ENCODE data around the gene TSNAXIP1.

DNA sequence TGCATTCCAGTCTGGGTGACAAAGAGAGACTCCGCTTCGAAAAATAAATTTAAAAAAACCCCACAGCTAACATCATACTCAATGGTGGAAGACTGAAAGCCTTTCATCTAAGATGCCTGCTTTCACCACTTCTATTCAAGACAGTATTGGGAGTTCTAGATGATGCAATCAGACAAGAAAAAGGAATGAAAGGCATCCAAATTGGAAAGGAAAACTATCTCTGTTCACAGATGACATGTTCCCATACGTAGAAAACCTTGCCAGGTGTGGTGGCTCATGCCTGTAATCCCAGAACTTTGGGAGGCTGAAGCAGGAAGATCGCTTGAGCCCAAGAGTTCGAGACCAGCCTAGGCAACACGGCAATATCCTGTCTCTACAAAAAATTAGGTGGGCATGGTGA is 31.4 kb upstream of the TSNAXIP1 start:
- TF ChIP-seq, protein P1, sequence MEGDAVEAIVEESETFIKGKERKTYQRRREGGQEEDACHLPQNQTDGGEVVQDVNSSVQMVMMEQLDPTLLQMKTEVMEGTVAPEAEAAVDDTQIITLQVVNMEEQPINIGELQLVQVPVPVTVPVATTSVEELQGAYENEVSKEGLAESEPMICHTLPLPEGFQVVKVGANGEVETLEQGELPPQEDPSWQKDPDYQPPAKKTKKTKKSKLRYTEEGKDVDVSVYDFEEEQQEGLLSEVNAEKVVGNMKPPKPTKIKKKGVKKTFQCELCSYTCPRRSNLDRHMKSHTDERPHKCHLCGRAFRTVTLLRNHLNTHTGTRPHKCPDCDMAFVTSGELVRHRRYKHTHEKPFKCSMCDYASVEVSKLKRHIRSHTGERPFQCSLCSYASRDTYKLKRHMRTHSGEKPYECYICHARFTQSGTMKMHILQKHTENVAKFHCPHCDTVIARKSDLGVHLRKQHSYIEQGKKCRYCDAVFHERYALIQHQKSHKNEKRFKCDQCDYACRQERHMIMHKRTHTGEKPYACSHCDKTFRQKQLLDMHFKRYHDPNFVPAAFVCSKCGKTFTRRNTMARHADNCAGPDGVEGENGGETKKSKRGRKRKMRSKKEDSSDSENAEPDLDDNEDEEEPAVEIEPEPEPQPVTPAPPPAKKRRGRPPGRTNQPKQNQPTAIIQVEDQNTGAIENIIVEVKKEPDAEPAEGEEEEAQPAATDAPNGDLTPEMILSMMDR (IDR thresholded peaks at IDR 0.05) = no peak
- TF ChIP-seq EP300 (IDR thresholded peaks at IDR 0.05) = no peak

Measured in suprapubic skin (tissue), 3 donors.